ENCODE measurements around the gene PLEKHA7.

Gene PLEKHA7

DNA sequence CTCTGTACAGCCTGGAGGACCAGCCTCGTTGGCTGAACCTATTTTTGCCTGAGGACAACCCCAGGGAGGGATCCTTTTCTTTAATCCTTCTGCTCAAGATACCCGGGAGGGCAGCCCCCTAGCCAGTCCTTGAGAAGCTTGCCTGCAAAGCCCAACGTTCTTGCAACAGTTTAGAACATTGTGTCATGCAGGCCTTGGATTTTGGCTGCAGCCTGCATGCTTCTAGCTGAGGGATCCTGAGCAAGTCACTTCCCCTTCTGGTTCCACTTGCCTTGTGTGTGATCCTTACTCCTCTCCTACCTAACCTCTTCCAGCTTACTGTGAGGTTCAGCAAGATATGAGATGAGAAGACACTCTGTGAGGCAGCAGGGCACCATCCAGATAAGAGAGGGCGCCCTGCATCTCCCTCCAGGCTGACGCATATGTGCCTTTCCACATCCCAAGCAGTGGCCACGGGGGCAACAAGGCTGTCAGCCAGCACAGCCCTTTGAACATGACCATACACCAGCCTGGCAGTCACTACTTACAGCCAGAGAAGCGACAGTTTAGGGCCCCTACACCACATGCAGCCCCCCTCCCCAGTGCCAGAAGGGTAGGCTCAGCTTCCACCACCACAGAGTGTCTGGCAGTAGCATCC, 199.7 kb downstream of the PLEKHA7 start:
- TF ChIP-seq, protein P1, sequence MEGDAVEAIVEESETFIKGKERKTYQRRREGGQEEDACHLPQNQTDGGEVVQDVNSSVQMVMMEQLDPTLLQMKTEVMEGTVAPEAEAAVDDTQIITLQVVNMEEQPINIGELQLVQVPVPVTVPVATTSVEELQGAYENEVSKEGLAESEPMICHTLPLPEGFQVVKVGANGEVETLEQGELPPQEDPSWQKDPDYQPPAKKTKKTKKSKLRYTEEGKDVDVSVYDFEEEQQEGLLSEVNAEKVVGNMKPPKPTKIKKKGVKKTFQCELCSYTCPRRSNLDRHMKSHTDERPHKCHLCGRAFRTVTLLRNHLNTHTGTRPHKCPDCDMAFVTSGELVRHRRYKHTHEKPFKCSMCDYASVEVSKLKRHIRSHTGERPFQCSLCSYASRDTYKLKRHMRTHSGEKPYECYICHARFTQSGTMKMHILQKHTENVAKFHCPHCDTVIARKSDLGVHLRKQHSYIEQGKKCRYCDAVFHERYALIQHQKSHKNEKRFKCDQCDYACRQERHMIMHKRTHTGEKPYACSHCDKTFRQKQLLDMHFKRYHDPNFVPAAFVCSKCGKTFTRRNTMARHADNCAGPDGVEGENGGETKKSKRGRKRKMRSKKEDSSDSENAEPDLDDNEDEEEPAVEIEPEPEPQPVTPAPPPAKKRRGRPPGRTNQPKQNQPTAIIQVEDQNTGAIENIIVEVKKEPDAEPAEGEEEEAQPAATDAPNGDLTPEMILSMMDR (conservative IDR thresholded peaks at IDR 0.05; ENCODE audit: low read depth, low read length): no peak
- no peak overlapping the region for H3K4me3 ChIP-seq (ENCODE audit: low read depth, low read length)
- DNase-seq (ENCODE audit: low read depth): no peak

DNA sequence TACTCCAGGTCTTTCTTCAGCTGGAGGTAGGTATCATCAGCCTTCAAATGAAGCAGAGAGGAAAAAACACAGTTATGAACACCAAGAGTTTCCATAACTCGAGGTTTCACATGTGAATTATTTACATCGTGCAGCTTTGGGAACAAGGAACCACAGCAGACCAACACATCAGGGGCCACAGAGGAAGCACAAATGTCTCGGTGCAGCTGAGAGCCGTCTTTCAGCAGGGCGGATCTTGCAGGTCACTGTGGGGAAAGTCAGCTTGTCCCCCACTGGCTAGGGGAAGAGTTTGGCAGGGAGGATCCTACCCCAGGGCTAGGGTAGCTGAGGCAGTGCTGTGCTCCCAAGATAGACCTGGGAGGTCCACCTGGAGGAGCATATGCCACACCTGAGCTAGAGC, 201.1 kb downstream of the PLEKHA7 start:
- H3K4me3 ChIP-seq (ENCODE audit: low read depth, low read length): no peak overlapping the region
- TF ChIP-seq, protein P1 (conservative IDR thresholded peaks at IDR 0.05; ENCODE audit: low read depth, low read length): no peak
- no peak for DNase-seq (ENCODE audit: low read depth)

DNA sequence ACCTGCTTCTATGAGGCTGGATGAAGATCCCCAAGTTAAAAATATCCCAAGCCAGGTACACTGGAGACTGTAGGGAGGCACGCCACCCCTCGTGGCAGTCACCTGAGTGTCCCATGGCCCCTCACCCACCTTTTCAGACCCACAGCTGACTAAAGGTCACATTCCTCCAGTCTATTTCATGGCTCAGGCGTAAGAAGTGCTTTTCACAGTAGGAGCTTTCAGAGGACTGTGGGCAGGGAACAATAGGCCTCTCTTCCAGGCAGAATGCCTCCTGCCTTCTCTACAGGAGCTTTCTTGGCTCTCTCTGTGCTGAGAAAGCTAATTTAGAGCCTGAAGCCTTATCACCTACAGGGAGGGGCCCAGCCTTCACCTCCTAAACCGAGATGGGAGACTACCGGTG, 201.9 kb downstream of the PLEKHA7 start:
- no peak overlapping the region for H3K4me3 ChIP-seq (ENCODE audit: low read depth, low read length)
- TF ChIP-seq, protein P1 (conservative IDR thresholded peaks at IDR 0.05; ENCODE audit: low read depth, low read length): no peak
- peak; percentile 17 for DNase-seq (ENCODE audit: low read depth)

DNA sequence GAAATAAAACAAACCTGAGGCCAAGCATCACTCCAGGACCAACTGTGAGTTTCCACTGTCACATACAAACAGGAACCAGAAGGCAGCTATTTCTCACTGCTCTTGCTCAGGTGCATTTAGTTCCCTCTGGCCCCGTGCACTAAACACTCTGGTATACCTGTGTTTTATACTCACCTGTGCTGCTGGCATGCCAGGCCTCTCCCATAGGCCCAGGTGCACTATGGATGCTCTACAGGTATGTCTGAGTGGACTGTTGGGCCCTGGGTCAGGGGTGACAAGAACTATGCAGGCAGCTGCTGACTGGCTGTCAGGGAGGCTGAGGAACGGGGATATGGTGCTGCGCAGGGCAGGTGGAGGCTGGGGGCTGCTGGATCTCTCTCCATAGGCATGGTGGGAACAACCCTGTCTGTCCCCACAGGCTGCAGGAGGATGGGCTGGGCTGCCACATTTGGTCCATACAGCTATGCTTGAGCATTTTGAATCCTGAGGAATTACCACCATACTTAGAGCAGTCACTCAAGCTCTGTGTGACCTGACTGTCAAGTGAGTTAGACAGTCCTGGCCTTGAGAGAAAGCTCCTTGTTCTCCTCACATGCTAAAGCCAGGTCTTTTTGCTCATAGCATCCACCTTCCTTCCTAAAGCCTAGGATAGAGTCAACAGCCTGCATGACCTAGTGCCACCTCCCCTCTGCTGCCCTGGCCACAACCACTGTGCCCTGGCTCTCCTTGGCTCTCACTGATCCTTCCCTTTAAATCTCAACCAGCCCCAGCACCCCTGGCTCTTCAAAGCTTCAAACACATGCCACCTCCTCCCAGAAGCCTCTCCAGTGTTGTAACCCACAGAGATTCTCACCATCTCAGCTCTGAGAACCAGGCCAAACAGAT, 202.8 kb downstream of the PLEKHA7 start:
- TF ChIP-seq, protein P1 (conservative IDR thresholded peaks at IDR 0.05; ENCODE audit: low read depth, low read length): no peak
- H3K4me3 ChIP-seq (ENCODE audit: low read depth, low read length): no peak overlapping the region
- DNase-seq (ENCODE audit: low read depth): no peak

DNA sequence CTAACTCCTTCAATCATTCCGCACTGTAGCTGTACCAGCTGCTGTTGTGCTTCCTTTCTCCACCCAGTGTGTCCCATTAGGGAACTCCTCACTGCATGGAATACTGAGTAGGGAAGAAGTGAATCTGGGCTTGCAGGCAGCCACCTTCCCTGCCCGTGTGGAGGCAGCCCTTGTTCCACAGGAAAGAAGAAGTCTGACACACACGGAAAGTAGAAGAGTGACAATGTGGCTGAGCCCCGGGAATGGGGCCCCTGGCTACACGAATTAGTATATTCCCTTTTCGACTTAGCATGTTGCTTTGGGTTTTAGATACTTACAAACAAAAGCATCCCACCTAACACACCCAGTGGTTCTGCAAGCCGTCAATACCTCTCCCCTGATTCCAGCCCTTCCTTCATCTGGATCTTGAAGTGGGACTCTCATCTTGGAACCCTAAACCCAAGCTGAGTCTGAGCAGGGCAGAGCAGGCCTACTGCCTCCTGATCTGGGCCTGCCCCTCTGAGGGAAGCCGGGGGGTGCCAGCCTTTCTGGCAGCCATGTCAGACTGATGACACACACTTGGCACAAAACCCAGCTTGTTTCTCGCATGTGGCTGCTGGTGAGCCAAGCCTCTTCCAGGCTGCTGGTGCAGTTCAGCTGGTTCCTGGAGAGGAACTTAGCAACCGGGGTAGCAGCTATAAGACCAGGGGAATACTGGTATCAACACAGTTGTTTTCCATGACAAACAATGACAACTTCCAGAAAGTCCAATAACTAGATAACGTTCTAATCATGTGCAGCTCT, 204.1 kb downstream of the PLEKHA7 start:
- H3K4me3 ChIP-seq (ENCODE audit: low read depth, low read length): no peak overlapping the region
- TF ChIP-seq, protein P1 (conservative IDR thresholded peaks at IDR 0.05; ENCODE audit: low read depth, low read length): no peak
- DNase-seq (ENCODE audit: low read depth): peak; percentile 42

DNA sequence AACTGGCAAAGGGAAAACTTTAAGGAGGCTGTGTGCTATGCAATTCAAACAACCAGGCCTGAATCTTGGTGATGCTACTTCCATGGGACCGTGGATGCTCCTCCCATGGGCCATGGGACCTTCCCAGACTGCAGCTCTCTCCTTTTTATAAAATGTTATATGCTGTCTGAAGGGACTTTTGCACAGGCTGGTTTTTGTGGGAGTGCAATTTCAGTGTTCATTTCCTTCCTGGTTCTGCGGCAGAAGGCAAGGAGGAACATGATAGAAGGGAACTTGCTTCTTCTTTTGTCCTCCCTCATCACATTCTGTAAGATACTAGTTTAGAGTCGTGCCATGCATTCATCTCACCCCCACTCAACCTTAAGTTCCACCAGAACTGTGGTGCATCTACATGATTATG, 206.9 kb downstream of the PLEKHA7 start:
- TF ChIP-seq, protein P1 (conservative IDR thresholded peaks at IDR 0.05; ENCODE audit: low read depth, low read length): no peak
- no peak overlapping the region for H3K4me3 ChIP-seq (ENCODE audit: low read depth, low read length)
- DNase-seq (ENCODE audit: low read depth): no peak
